Endothelial cell of umbilical vein (primary cell): ENCODE data around the gene SSTR5.
"Not testable (repeated sequence)": the region's sequence is repeated elsewhere in the genome, so short reads cannot be mapped to it uniquely, and the experiment has no call there.

Experiments
- EZH2 ChIP-seq: IDR thresholded peaks from 2 replicates; pipeline ENCODE4 v1.6.1; 2012; ENCODE audit warnings: borderline replicate concordance, low read depth, mild to moderate bottlenecking, moderate library complexity, low read length, inconsistent platforms; ENCODE audit not compliant: severe bottlenecking
- JUN ChIP-seq: IDR thresholded peaks from 2 replicates; pipeline ENCODE4 v1.6.1; 2011; ENCODE audit warnings: borderline replicate concordance, low read depth; ENCODE audit not compliant: insufficient read length, insufficient read depth
- POLR2A ChIP-seq: IDR thresholded peaks from 2 replicates; pipeline ENCODE4 v1.6.1; 2012; ENCODE audit warnings: low read depth, mild to moderate bottlenecking, control low read depth, low read length
- TF ChIP-seq, protein P1 (sequence below), 2 donors: IDR thresholded peaks; 1 replicate in 1 of 2; 2 replicates in 1 of 2; pipeline ENCODE4 v1.5.1; 2011; ENCODE audit warnings: low read length in 2 of 2, mild to moderate bottlenecking in 2 of 2, moderate library complexity in 2 of 2, control low read depth in 1 of 2, inconsistent platforms in 1 of 2, low read depth in 1 of 2; ENCODE audit not compliant: insufficient read depth in 1 of 2; ENCODE audit errors: extremely low read depth in 1 of 2
- TF ChIP-seq, protein P2 (sequence below): IDR thresholded peaks from 2 replicates; pipeline ENCODE4 v1.6.1; 2011; ENCODE audit not compliant: insufficient read depth, insufficient read length

DNA sequence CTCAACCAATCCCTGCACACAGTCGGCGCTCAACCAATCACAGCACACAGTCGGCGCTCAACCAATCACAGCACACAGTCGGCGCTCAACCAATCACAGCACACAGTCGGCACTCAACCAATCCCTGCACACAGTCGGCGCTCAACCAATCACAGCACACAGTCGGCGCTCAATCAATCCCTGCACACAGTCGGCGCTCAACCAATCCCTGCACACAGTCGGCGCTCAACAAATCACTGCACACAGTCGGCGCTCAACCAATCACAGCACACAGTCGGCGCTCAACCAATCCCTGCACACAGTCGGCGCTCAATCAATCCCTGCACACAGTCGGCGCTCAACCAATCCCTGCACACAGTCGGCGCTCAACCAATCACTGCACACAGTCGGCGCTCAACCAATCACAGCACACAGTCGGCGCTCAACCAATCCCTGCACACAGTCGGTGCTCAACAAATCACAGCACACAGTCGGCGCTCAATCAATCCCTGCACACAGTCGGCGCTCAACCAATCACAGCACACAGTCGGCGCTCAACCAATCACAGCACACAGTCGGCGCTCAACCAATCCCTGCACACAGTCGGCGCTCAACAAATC is 20.2 kb downstream of the SSTR5 start:
- not testable (repeated sequence) for TF ChIP-seq EZH2, POLR2A, JUN
- TF ChIP-seq, protein P1, sequence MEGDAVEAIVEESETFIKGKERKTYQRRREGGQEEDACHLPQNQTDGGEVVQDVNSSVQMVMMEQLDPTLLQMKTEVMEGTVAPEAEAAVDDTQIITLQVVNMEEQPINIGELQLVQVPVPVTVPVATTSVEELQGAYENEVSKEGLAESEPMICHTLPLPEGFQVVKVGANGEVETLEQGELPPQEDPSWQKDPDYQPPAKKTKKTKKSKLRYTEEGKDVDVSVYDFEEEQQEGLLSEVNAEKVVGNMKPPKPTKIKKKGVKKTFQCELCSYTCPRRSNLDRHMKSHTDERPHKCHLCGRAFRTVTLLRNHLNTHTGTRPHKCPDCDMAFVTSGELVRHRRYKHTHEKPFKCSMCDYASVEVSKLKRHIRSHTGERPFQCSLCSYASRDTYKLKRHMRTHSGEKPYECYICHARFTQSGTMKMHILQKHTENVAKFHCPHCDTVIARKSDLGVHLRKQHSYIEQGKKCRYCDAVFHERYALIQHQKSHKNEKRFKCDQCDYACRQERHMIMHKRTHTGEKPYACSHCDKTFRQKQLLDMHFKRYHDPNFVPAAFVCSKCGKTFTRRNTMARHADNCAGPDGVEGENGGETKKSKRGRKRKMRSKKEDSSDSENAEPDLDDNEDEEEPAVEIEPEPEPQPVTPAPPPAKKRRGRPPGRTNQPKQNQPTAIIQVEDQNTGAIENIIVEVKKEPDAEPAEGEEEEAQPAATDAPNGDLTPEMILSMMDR (IDR thresholded peaks at IDR 0.05; ENCODE audit: extremely low read depth in 1 of 2, insufficient read depth in 1 of 2, low read depth in 1 of 2, low read length in 2 of 2), result not testable (repeated sequence)
- TF ChIP-seq, protein P2, sequence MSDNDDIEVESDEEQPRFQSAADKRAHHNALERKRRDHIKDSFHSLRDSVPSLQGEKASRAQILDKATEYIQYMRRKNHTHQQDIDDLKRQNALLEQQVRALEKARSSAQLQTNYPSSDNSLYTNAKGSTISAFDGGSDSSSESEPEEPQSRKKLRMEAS, result not testable (repeated sequence)
